Measurements from ENCODE around the gene MRRF. TPM values are rescaled to one million over a fixed set of nuclear protein-coding genes. Genes with fewer than 3 reads are reported as not detected.

Gene MRRF
- total and polyA plus RNA-seq, 2 donors (not counting 1 experiment from before 2014, with no cell fraction given), result 36.8 to 37.3 TPM

DNA sequence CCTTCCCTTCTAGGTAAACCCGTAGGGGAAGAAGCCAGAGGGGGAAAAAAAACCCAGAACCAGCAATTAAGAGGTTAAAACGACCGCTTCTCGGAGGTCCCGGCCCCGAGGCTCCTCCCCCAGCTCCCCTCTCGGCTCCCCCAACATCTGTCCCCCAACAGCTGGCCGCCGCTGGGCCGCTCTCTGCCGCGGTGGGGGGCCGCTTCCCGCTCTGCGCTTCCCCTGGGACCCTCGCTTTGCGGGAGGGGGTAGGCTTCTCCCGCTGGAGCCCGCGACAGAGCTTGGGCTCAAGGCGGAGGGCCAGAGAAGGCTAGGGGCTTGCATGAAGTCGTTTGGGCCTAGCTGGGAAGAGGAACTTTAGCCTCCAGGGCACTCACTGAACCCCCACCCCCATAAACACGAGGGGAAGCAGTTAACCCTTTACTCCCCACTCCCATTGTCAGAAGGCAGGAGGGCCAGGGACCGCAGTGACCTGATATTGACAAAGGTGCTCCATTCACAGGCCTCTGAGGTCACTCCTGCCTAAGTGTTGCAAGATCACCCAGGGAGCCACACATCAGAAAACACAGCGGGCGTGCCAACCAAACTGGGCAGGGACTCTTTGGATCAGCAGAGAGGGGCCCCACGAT, 43.4 kb upstream of the MRRF start:
- Histone ChIP-seq H3K36me3 (ENCODE audit: control insufficient read depth, insufficient read depth, low read length) (no peaks in the 10 kb centered on the region), H2AFZ (ENCODE audit: low read length) (no peak overlapping the region), H3K4me1 (ENCODE audit: control insufficient read depth, extremely low read depth, insufficient read depth, low read length) (no peaks in the 10 kb centered on the region), H3K9me3 (ENCODE audit: control insufficient read depth, insufficient read depth, low read depth, low read length) (no peaks in the 10 kb centered on the region), H3K4me3 (replicated peaks in 1 of 4; ENCODE audit: control extremely low read depth in 1 of 4, insufficient read depth in 1 of 4, low read depth in 3 of 4, low read length in 4 of 4) (no peak overlapping the region), H3K4me2 (ENCODE audit: extremely low read depth, insufficient read depth, low read length) (no peak overlapping the region), H3K79me2 (ENCODE audit: control insufficient read depth, insufficient read depth, low read length) (no peaks in the 10 kb centered on the region), H4K20me1 (ENCODE audit: control insufficient read depth, extremely low read depth, insufficient read depth, low read length) (no peaks in the 10 kb centered on the region), H3K27ac (ENCODE audit: insufficient read depth, low read length) (no peak overlapping the region), H3K27me3 (ENCODE audit: control insufficient read depth, insufficient read depth, low read length) (peaks cover 92% of the 10 kb centered on the region), H3K9ac (ENCODE audit: insufficient read depth, low read length) (no peak overlapping the region)
- no peak for DNase-seq (ENCODE audit: low read depth in 2 of 2)
- TF ChIP-seq, protein P1, sequence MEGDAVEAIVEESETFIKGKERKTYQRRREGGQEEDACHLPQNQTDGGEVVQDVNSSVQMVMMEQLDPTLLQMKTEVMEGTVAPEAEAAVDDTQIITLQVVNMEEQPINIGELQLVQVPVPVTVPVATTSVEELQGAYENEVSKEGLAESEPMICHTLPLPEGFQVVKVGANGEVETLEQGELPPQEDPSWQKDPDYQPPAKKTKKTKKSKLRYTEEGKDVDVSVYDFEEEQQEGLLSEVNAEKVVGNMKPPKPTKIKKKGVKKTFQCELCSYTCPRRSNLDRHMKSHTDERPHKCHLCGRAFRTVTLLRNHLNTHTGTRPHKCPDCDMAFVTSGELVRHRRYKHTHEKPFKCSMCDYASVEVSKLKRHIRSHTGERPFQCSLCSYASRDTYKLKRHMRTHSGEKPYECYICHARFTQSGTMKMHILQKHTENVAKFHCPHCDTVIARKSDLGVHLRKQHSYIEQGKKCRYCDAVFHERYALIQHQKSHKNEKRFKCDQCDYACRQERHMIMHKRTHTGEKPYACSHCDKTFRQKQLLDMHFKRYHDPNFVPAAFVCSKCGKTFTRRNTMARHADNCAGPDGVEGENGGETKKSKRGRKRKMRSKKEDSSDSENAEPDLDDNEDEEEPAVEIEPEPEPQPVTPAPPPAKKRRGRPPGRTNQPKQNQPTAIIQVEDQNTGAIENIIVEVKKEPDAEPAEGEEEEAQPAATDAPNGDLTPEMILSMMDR (conservative IDR thresholded peaks at IDR 0.05 in 1 of 2, IDR thresholded peaks at IDR 0.05 in 1 of 2; ENCODE audit: low read depth in 1 of 2, low read length in 2 of 2), result no peak
- TF ChIP-seq EZH2 (IDR thresholded peaks at IDR 0.05; ENCODE audit: low read length, missing control alignments), result no peak

DNA sequence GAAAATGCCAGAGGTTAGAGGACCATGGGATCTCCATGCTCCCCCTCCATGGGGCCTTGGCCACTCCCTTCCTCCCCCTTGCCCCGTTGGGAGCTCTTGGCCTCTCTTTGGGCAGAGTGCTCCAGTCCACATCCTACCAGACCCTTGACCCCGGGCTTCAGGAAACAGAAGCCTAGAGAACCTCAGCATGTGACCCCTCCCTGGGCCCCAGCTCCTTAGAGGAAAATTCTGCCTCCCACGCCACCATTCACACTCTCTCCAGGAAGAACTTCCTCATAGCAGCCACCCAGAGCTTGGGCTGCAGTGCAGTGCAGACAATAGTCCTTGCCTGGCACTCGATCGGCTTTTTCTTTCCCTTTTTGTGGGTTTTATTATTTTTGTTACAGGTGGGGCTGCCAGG, 41.9 kb upstream of the MRRF start:
- Histone ChIP-seq H3K27me3 (ENCODE audit: control insufficient read depth, insufficient read depth, low read length) (peaks cover 95% of the 10 kb centered on the region), H3K36me3 (ENCODE audit: control insufficient read depth, insufficient read depth, low read length) (no peaks in the 10 kb centered on the region), H3K4me3 (replicated peaks in 1 of 4; ENCODE audit: control extremely low read depth in 1 of 4, insufficient read depth in 1 of 4, low read depth in 3 of 4, low read length in 4 of 4) (no peak overlapping the region), H3K4me2 (ENCODE audit: extremely low read depth, insufficient read depth, low read length) (no peak overlapping the region), H3K9ac (ENCODE audit: insufficient read depth, low read length) (no peak overlapping the region), H2AFZ (ENCODE audit: low read length) (no peak overlapping the region), H3K4me1 (ENCODE audit: control insufficient read depth, extremely low read depth, insufficient read depth, low read length) (no peaks in the 10 kb centered on the region), H3K9me3 (ENCODE audit: control insufficient read depth, insufficient read depth, low read depth, low read length) (no peaks in the 10 kb centered on the region), H3K79me2 (ENCODE audit: control insufficient read depth, insufficient read depth, low read length) (no peaks in the 10 kb centered on the region), H3K27ac (ENCODE audit: insufficient read depth, low read length) (no peak overlapping the region), H4K20me1 (ENCODE audit: control insufficient read depth, extremely low read depth, insufficient read depth, low read length) (no peaks in the 10 kb centered on the region)
- DNase-seq (ENCODE audit: low read depth in 2 of 2), result no peak
- TF ChIP-seq, protein P1 (conservative IDR thresholded peaks at IDR 0.05 in 1 of 2, IDR thresholded peaks at IDR 0.05 in 1 of 2; ENCODE audit: low read depth in 1 of 2, low read length in 2 of 2), result no peak
- no peak for TF ChIP-seq EZH2 (IDR thresholded peaks at IDR 0.05; ENCODE audit: low read length, missing control alignments)

DNA sequence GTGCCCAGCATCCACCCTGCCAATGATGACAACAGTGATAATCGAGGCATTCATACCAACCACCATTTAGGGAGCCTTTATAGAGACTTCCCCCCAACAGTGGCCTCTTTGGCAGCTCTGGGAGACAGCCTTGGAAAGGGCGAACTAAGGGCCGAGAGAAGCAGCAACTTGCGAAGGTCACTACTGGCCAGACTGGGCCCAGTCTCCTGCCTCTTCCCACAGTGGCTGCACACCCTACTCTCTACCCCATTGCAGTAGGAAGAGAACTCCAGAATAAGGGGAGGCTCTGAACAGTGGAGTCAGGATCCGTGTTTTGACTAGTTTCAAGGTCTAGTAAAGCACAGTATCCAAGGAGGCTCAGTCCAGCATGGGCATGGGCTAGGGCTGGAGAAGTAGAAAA, 41.2 kb upstream of the MRRF start:
- TF ChIP-seq, protein P1 (conservative IDR thresholded peaks at IDR 0.05 in 1 of 2, IDR thresholded peaks at IDR 0.05 in 1 of 2; ENCODE audit: low read depth in 1 of 2, low read length in 2 of 2), result no peak
- TF ChIP-seq EZH2 (IDR thresholded peaks at IDR 0.05; ENCODE audit: low read length, missing control alignments), result no peak
- no peaks in the 10 kb centered on the region for H3K9me3 ChIP-seq (ENCODE audit: control insufficient read depth, insufficient read depth, low read depth, low read length)
- H3K36me3 ChIP-seq (ENCODE audit: control insufficient read depth, insufficient read depth, low read length), result no peaks in the 10 kb centered on the region
- H4K20me1 ChIP-seq (ENCODE audit: control insufficient read depth, extremely low read depth, insufficient read depth, low read length), result no peaks in the 10 kb centered on the region
- H2AFZ ChIP-seq (ENCODE audit: low read length), result no peak overlapping the region
- H3K9ac ChIP-seq (ENCODE audit: insufficient read depth, low read length), result no peak overlapping the region
- H3K4me2 ChIP-seq (ENCODE audit: extremely low read depth, insufficient read depth, low read length), result no peak overlapping the region
- H3K27ac ChIP-seq (ENCODE audit: insufficient read depth, low read length), result no peak overlapping the region
- no peak for DNase-seq (ENCODE audit: low read depth in 2 of 2)
- H3K27me3 ChIP-seq (ENCODE audit: control insufficient read depth, insufficient read depth, low read length), result peaks cover 93% of the 10 kb centered on the region
- H3K4me3 ChIP-seq (replicated peaks in 1 of 4; ENCODE audit: control extremely low read depth in 1 of 4, insufficient read depth in 1 of 4, low read depth in 3 of 4, low read length in 4 of 4), result no peak overlapping the region
- H3K79me2 ChIP-seq (ENCODE audit: control insufficient read depth, insufficient read depth, low read length), result no peaks in the 10 kb centered on the region
- no peaks in the 10 kb centered on the region for H3K4me1 ChIP-seq (ENCODE audit: control insufficient read depth, extremely low read depth, insufficient read depth, low read length)

Data from fibroblast of lung (primary cell).